ENCODE results near the gene KDM2B.

- TF ChIP-seq CTCF (IDR thresholded peaks at IDR 0.05) (no peak), ZFX (IDR thresholded peaks at IDR 0.05; ENCODE audit: borderline replicate concordance) (no peak)
Observed at GRCh38 chr12:121602766-121603165, 21.9 kb upstream of the KDM2B start.

Measured in 22Rv1 (cell line).